HepG2 (cell line): ENCODE results near the gene DOCK3. TPM values are rescaled to one million over a fixed set of nuclear protein-coding genes. Genes with fewer than 3 reads are reported as not detected.

Experiments
- CEBPB ChIP-seq: IDR thresholded peaks from 2 replicates; pipeline ENCODE4 v1.6.1; 2011; ENCODE audit warnings: low read depth, low read length, improper control_type of control experiment, borderline replicate concordance
- LCORL ChIP-seq, 2 experiments: fragments of 450-650 bp in 1 of 2; sonication (generic) in 1 of 2; formaldehyde crosslinking in 1 of 2; IDR thresholded peaks; 2 replicates each; pipeline versions ENCODE4 v1.5.0 to v1.6.1; 2017 to 2020; ENCODE audit warnings: antibody characterized with exemption in 1 of 2, missing genetic modification reagents in 1 of 2
- MEF2D ChIP-seq: sonication (generic); formaldehyde crosslinking; IDR thresholded peaks from 2 replicates; pipeline ENCODE4 v1.5.1; 2020; ENCODE audit warnings: mild to moderate bottlenecking, missing genetic modification reagents
- MIER3 ChIP-seq: IDR thresholded peaks from 2 replicates; pipeline ENCODE4 v1.6.1; 2016; ENCODE audit warnings: missing compliant biosample characterization, borderline replicate concordance
- NR2C2 ChIP-seq: sonication (generic); formaldehyde crosslinking; IDR thresholded peaks from 2 replicates; pipeline ENCODE4 v1.4.0; 2020; ENCODE audit warnings: missing genetic modification reagents, mild to moderate bottlenecking, moderate library complexity, borderline replicate concordance
- PCBP2 ChIP-seq: fragments of 200-400 bp; formaldehyde crosslinking; optimal IDR thresholded peaks from 2 replicates; pipeline ENCODE3; 2018; ENCODE audit warnings: low read length, low read depth; ENCODE audit not compliant: poor library complexity, severe bottlenecking
- PLRG1 ChIP-seq: fragments of 450-650 bp; conservative IDR thresholded peaks from 2 replicates; pipeline ENCODE4 v1.6.1; 2016
- SIN3A ChIP-seq: IDR thresholded peaks from 2 replicates; pipeline ENCODE4 v1.6.1; 2011; ENCODE audit warnings: low read depth, mild to moderate bottlenecking, control low read depth, low read length, borderline replicate concordance
- SPEN ChIP-seq: sonication (generic); formaldehyde crosslinking; IDR thresholded peaks from 2 replicates; pipeline ENCODE4 v1.5.1; 2020; ENCODE audit warnings: low read depth, mild to moderate bottlenecking, missing genetic modification reagents
- THAP11 ChIP-seq: IDR thresholded peaks from 2 replicates; pipeline ENCODE4 v1.6.1; 2016; ENCODE audit warnings: missing biosample characterization, missing genetic modification reagents
- ZBTB42 ChIP-seq: sonication (generic); formaldehyde crosslinking; IDR thresholded peaks from 2 replicates; pipeline ENCODE4 v1.5.0; 2020; ENCODE audit warnings: mild to moderate bottlenecking, missing genetic modification reagents
- ZNF205 ChIP-seq: IDR thresholded peaks from 2 replicates; pipeline ENCODE4 v1.6.1; 2018; ENCODE audit warnings: missing biosample characterization, missing genetic modification reagents
- ZNF24 ChIP-seq: fragments of 450-650 bp; IDR thresholded peaks from 2 replicates; pipeline ENCODE4 v1.6.1; 2017; ENCODE audit warnings: antibody characterized with exemption, mild to moderate bottlenecking
- ZNF34 ChIP-seq: sonication (generic); formaldehyde crosslinking; IDR thresholded peaks from 2 replicates; pipeline ENCODE4 v1.4.0; 2020; ENCODE audit warnings: mild to moderate bottlenecking, missing genetic modification reagents, borderline replicate concordance
- ZNF530 ChIP-seq: sonication (generic); formaldehyde crosslinking; IDR thresholded peaks from 2 replicates; pipeline ENCODE4 v1.5.0; 2020; ENCODE audit warnings: low read depth, mild to moderate bottlenecking, missing genetic modification reagents
- ZNF569 ChIP-seq: sonication (generic); formaldehyde crosslinking; IDR thresholded peaks from 2 replicates; pipeline ENCODE4 v1.5.0; 2020; ENCODE audit warnings: mild to moderate bottlenecking, missing genetic modification reagents, moderate library complexity, borderline replicate concordance
- ZNF644 ChIP-seq: IDR thresholded peaks from 2 replicates; pipeline ENCODE4 v1.6.1; 2016; ENCODE audit warnings: low read depth
- ZSCAN25 ChIP-seq: sonication (generic); formaldehyde crosslinking; IDR thresholded peaks from 2 replicates; pipeline ENCODE4 v1.8.0; 2022; ENCODE audit warnings: mild to moderate bottlenecking, missing genetic modification reagents
- polyA plus RNA-seq, 8 experiments: library from polyadenylated mRNA; depleted of rRNA in 3 of 8; stranded (reverse) in 7 of 8; unstranded in 1 of 8; fragments of >200 nt; fragmentation: Illumina TruSeq in 4 of 8; extraction: Trizol in 4 of 8; gene quantifications; 2 replicates each; pipeline versions ENCODE4 v1.2.1 to v1.2.3, GENCODE V29; 2011 to 2016; ENCODE audit warnings: low read depth in 4 of 8, missing spikeins in 1 of 8, mixed read lengths in 1 of 8; ENCODE audit not compliant: insufficient read depth in 1 of 8
- total RNA-seq, 5 experiments: library from RNA; depleted of rRNA; stranded (reverse); fragments of >200 nt; fragmentation: Illumina TruSeq; extraction: Trizol; gene quantifications; 2 replicates each; pipeline ENCODE4 v1.2.3, GENCODE V29; 2016; ENCODE audit warnings: low read depth in 1 of 5
- TF ChIP-seq, protein P1 (sequence below): IDR thresholded peaks from 2 replicates; pipeline ENCODE4 v1.6.1; 2018; ENCODE audit warnings: missing genetic modification reagents
- TF ChIP-seq, protein P2 (sequence below): sonication (generic); formaldehyde crosslinking; IDR thresholded peaks from 2 replicates; pipeline ENCODE4 v1.4.0; 2020; ENCODE audit warnings: mild to moderate bottlenecking, missing genetic modification reagents, borderline replicate concordance
- TF ChIP-seq, protein P3 (sequence below): sonication (generic); formaldehyde crosslinking; IDR thresholded peaks from 2 replicates; pipeline ENCODE4 v1.4.0; 2020; ENCODE audit warnings: missing genetic modification reagents
- TF ChIP-seq, protein P4 (sequence below): sonication (generic); formaldehyde crosslinking; conservative IDR thresholded peaks from 2 replicates; pipeline ENCODE4 v1.4.0; 2020; ENCODE audit warnings: missing genetic modification reagents
- TF ChIP-seq, protein P5 (sequence below): IDR thresholded peaks from 2 replicates; pipeline ENCODE4 v1.6.1; 2016; ENCODE audit warnings: missing biosample characterization, missing genetic modification reagents, low read depth

DOCK3 gene
- total and polyA plus RNA-seq, 2 of the 13 experiments (the other 11 are each of a cell fraction or from before 2014, with no cell fraction given) = not detected

DNA sequence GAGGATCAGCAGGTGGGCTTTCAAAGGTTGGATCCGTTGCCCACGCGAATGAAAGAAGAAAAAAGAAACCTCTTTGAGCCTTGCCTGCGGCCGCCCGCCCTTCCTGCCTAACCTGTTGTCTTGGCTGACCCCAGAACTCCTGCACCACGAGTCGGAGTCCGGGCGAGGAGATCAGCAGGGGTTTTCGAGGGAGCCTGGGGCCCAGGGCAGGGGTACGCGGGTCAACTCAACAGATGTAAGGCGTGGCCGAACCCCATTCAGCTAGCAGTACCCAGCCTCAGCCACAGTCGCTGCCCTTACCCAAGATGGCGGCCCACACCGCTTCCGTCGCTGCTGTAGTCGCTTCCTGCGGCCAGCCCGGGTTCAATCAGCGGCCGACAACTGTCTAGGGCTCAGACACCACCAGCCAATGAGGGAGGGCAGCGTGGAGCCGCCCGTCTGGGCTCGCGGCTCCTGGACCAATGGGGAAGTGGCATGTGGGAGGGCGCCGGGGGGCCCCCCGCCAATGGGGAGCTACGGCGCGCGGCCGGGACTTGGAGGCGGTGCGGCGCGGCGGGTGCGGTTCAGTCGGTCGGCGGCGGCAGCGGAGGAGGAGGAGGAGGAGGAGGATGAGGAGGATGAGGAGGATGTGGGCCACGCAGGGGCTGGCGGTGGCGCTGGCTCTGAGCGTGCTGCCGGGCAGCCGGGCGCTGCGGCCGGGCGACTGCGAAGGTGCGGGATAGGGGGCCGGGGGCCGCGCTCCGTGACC, 710.2 kb downstream of the DOCK3 start, which contains the start of gene MANF (continued):
- TF ChIP-seq, protein P1, sequence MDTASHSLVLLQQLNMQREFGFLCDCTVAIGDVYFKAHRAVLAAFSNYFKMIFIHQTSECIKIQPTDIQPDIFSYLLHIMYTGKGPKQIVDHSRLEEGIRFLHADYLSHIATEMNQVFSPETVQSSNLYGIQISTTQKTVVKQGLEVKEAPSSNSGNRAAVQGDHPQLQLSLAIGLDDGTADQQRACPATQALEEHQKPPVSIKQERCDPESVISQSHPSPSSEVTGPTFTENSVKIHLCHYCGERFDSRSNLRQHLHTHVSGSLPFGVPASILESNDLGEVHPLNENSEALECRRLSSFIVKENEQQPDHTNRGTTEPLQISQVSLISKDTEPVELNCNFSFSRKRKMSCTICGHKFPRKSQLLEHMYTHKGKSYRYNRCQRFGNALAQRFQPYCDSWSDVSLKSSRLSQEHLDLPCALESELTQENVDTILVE (CRISPR knock-in tag) = peak; percentile 45; the same call in 1 of the 2 replicates
- TF ChIP-seq ZNF24 = 0 out of 2 replicates have a peak, but pooled peaks have one; percentile 20
- no peak for TF ChIP-seq PCBP2
- TF ChIP-seq, protein P2, sequence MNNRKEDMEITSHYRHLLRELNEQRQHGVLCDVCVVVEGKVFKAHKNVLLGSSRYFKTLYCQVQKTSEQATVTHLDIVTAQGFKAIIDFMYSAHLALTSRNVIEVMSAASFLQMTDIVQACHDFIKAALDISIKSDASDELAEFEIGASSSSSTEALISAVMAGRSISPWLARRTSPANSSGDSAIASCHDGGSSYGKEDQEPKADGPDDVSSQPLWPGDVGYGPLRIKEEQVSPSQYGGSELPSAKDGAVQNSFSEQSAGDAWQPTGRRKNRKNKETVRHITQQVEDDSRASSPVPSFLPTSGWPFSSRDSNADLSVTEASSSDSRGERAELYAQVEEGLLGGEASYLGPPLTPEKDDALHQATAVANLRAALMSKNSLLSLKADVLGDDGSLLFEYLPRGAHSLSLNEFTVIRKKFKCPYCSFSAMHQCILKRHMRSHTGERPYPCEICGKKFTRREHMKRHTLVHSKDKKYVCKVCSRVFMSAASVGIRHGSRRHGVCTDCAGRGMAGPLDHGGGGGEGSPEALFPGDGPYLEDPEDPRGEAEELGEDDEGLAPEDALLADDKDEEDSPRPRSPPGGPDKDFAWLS (CRISPR knock-in tag) = no peak
- TF ChIP-seq ZNF644 = no peak
- peak; percentile 69; the same call in 1 of the 2 replicates for TF ChIP-seq ZSCAN25 (CRISPR knock-in tag)
- peak; percentile 83; the same call in 1 of the 2 replicates for TF ChIP-seq MEF2D
- TF ChIP-seq ZBTB42 (CRISPR knock-in tag) = 0 out of 2 replicates have a peak, but pooled peaks have one; percentile 47
- peak; percentile 87 for TF ChIP-seq NR2C2 (CRISPR knock-in tag)
- TF ChIP-seq ZNF34 = 0 out of 2 replicates have a peak, but pooled peaks have one; percentile 63
- no peak for TF ChIP-seq CEBPB
- no peak for TF ChIP-seq LCORL (IDR thresholded peaks at IDR 0.05)
- TF ChIP-seq LCORL (CRISPR knock-in tag; IDR thresholded peaks at IDR 0.05) = peak; percentile 65; the same call in 1 of the 2 replicates
- no peak for TF ChIP-seq MIER3
- TF ChIP-seq, protein P3, sequence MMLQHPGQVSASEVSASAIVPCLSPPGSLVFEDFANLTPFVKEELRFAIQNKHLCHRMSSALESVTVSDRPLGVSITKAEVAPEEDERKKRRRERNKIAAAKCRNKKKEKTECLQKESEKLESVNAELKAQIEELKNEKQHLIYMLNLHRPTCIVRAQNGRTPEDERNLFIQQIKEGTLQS (CRISPR knock-in tag) = peak; percentile 25; the same call in 1 of the 2 replicates
- no peak for TF ChIP-seq ZNF530 (CRISPR knock-in tag)
- peak; percentile 81 for TF ChIP-seq SPEN (CRISPR knock-in tag)
- TF ChIP-seq PLRG1 = no peak
- TF ChIP-seq THAP11 = peak; percentile 93
- TF ChIP-seq, protein P4, sequence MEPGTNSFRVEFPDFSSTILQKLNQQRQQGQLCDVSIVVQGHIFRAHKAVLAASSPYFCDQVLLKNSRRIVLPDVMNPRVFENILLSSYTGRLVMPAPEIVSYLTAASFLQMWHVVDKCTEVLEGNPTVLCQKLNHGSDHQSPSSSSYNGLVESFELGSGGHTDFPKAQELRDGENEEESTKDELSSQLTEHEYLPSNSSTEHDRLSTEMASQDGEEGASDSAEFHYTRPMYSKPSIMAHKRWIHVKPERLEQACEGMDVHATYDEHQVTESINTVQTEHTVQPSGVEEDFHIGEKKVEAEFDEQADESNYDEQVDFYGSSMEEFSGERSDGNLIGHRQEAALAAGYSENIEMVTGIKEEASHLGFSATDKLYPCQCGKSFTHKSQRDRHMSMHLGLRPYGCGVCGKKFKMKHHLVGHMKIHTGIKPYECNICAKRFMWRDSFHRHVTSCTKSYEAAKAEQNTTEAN (CRISPR knock-in tag) = no peak; the same call in 1 of the 2 replicates
- peak; percentile 60; the same call in 1 of the 2 replicates for TF ChIP-seq SIN3A
- no peak for TF ChIP-seq ZNF205 (CRISPR knock-in tag)
- TF ChIP-seq, protein P5, sequence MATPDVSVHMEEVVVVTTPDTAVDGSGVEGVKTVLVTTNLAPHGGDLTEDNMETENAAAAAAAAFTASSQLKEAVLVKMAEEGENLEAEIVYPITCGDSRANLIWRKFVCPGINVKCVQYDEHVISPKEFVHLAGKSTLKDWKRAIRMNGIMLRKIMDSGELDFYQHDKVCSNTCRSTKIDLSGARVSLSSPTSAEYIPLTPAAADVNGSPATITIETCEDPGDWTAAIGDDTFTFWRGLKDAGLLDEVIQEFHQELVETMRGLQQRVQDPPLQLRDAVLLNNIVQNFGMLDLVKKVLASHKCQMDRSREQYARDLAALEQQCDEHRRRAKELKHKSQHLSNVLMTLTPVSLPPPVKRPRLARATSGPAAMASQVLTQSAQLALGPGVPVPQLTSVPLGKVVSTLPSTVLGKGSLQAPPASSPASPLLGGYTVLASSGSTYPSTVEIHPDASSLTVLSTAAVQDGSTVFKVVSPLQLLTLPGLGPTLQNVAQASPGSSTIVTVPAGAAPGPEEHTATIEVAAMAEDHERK (CRISPR knock-in tag) = peak; percentile 69
- TF ChIP-seq ZNF569 (CRISPR knock-in tag) = no peak
